Stimulated activated CD8-positive, alpha-beta memory T cell treated with anti-CD3 and anti-CD28 coated beads, Interleukin-2, amount 100 ng/mL, for 1 hour (primary cell): ENCODE results near the gene RBM17.
"Not testable (repeated sequence)": the region's sequence is repeated elsewhere in the genome, so short reads cannot be mapped to it uniquely, and the experiment has no call there.

Experiments used
- DNase-seq, 2 donors: peaks; one replicate each; pipeline ENCODE4 v3.0.0-alpha.2; 2020; ENCODE audit warnings: low read depth in 2 of 2

The RBM17 gene

GRCh38 chr10:6110136-6110535, 21.3 kb downstream of the RBM17 start:
- no peak for DNase-seq

- no peak for DNase-seq
These were observed 24.1 kb downstream of the RBM17 start for GRCh38 chr10:6112893-6113292.

- no peak for DNase-seq
These were observed 25.5 kb downstream of the RBM17 start for GRCh38 chr10:6114299-6114698.

- no peak for DNase-seq
These were observed 26.0 kb downstream of the RBM17 start for GRCh38 chr10:6114805-6115341.

GRCh38 chr10:6115411-6115810, 26.6 kb downstream of the RBM17 start:
- DNase-seq: no peak

- no peak for DNase-seq
These were observed 27.1 kb downstream of the RBM17 start for GRCh38 chr10:6115824-6116350.

- DNase-seq: no peak
These were observed 28.0 kb downstream of the RBM17 start for GRCh38 chr10:6116806-6117205.

GRCh38 chr10:6117711-6118110, 28.9 kb downstream of the RBM17 start:
- no peak for DNase-seq

- DNase-seq: no peak
These were observed 30.6 kb downstream of the RBM17 start for GRCh38 chr10:6119423-6119822.

- no peak for DNase-seq
These were observed 31.1 kb downstream of the RBM17 start for GRCh38 chr10:6119962-6120361.

GRCh38 chr10:6120691-6121090, 31.9 kb downstream of the RBM17 start:
- DNase-seq: no peak

GRCh38 chr10:6121146-6121545, 32.3 kb downstream of the RBM17 start:
- DNase-seq: no peak

GRCh38 chr10:6123532-6123931, 34.7 kb downstream of the RBM17 start:
- no peak for DNase-seq

GRCh38 chr10:6124666-6125065, 35.8 kb downstream of the RBM17 start:
- no peak for DNase-seq

GRCh38 chr10:6127461-6127860, 38.6 kb downstream of the RBM17 start:
- DNase-seq: not testable (repeated sequence)

GRCh38 chr10:6128087-6128486, 39.3 kb downstream of the RBM17 start:
- DNase-seq: no peak

- DNase-seq: no peak
These were observed 39.9 kb downstream of the RBM17 start for GRCh38 chr10:6128591-6129251.

GRCh38 chr10:6130848-6131470, 42.1 kb downstream of the RBM17 start:
- no peak for DNase-seq

GRCh38 chr10:6133331-6134098, 44.7 kb downstream of the RBM17 start:
- no peak for DNase-seq

- DNase-seq: no peak
These were observed 45.4 kb downstream of the RBM17 start for GRCh38 chr10:6134099-6134823.

- no peak for DNase-seq
These were observed 46.2 kb downstream of the RBM17 start for GRCh38 chr10:6135039-6135438.
